ENCODE measurements around the gene COL4A3.

The COL4A3 gene

GRCh38 chr2:227188292-227188691 lies 23.9 kb downstream of the COL4A3 start:
- no peak overlapping the region for H3K9ac ChIP-seq (ENCODE audit: low read depth, low read length)
- H3K4me3 ChIP-seq (ENCODE audit: low read length): no peak overlapping the region
- no peaks in the 10 kb centered on the region for H3K36me3 ChIP-seq (ENCODE audit: insufficient read depth, low read depth, low read length)
- H3K9me3 ChIP-seq (ENCODE audit: insufficient read depth, low read depth, low read length): no peaks in the 10 kb centered on the region
- peaks cover 22% of the 10 kb centered on the region for H3K4me1 ChIP-seq (ENCODE audit: insufficient read depth, low read length)
- H3K27ac ChIP-seq (ENCODE audit: low read length): no peak overlapping the region
- H3K27me3 ChIP-seq (ENCODE audit: insufficient read depth, low read length): no peaks in the 10 kb centered on the region

GRCh38 chr2:227191367-227191766 lies 26.9 kb downstream of the COL4A3 start:
- no peak overlapping the region for H3K27ac ChIP-seq (ENCODE audit: low read length)
- H3K4me3 ChIP-seq (ENCODE audit: low read length): no peak overlapping the region
- no peaks in the 10 kb centered on the region for H3K9me3 ChIP-seq (ENCODE audit: insufficient read depth, low read depth, low read length)
- H3K9ac ChIP-seq (ENCODE audit: low read depth, low read length): no peak overlapping the region
- no peaks in the 10 kb centered on the region for H3K36me3 ChIP-seq (ENCODE audit: insufficient read depth, low read depth, low read length)
- no peaks in the 10 kb centered on the region for H3K27me3 ChIP-seq (ENCODE audit: insufficient read depth, low read length)
- peaks cover 14% of the 10 kb centered on the region for H3K4me1 ChIP-seq (ENCODE audit: insufficient read depth, low read length)

- H3K9ac ChIP-seq (ENCODE audit: low read depth, low read length): no peak overlapping the region
- no peak overlapping the region for H3K27ac ChIP-seq (ENCODE audit: low read length)
These were observed 28.1 kb downstream of the COL4A3 start for GRCh38 chr2:227192491-227192890.

GRCh38 chr2:227194219-227194618 lies 29.8 kb downstream of the COL4A3 start:
- Histone ChIP-seq H3K4me3 (ENCODE audit: low read length) (no peak overlapping the region), H3K27ac (ENCODE audit: low read length) (no peak overlapping the region), H3K9ac (ENCODE audit: low read depth, low read length) (no peak overlapping the region), H3K9me3 (ENCODE audit: insufficient read depth, low read depth, low read length) (no peaks in the 10 kb centered on the region), H3K36me3 (ENCODE audit: insufficient read depth, low read depth, low read length) (no peaks in the 10 kb centered on the region), H3K27me3 (ENCODE audit: insufficient read depth, low read length) (no peaks in the 10 kb centered on the region), H3K4me1 (ENCODE audit: insufficient read depth, low read length) (peaks cover 8% of the 10 kb centered on the region)

More at GRCh38 chr2:227192491-227192890, 28.1 kb downstream of the COL4A3 start:
- no peaks in the 10 kb centered on the region for H3K36me3 ChIP-seq (ENCODE audit: insufficient read depth, low read depth, low read length)
- H3K4me1 ChIP-seq (ENCODE audit: insufficient read depth, low read length): peaks cover 14% of the 10 kb centered on the region
- H3K4me3 ChIP-seq (ENCODE audit: low read length): no peak overlapping the region
- H3K9me3 ChIP-seq (ENCODE audit: insufficient read depth, low read depth, low read length): no peaks in the 10 kb centered on the region
- H3K27me3 ChIP-seq (ENCODE audit: insufficient read depth, low read length): no peaks in the 10 kb centered on the region

- peaks cover 2% of the 10 kb centered on the region; the same call in 1 of the 2 replicates for H3K27me3 ChIP-seq (ENCODE audit: insufficient read depth, low read length)
- no peak overlapping the region for H3K9ac ChIP-seq (ENCODE audit: low read depth, low read length)
- H3K27ac ChIP-seq (ENCODE audit: low read length): no peak overlapping the region
- no peaks in the 10 kb centered on the region for H3K9me3 ChIP-seq (ENCODE audit: insufficient read depth, low read depth, low read length)
- no peaks in the 10 kb centered on the region for H3K4me1 ChIP-seq (ENCODE audit: insufficient read depth, low read length)
- no peak overlapping the region for H3K4me3 ChIP-seq (ENCODE audit: low read length)
- H3K36me3 ChIP-seq (ENCODE audit: insufficient read depth, low read depth, low read length): no peaks in the 10 kb centered on the region
These were observed 34.4 kb downstream of the COL4A3 start for GRCh38 chr2:227198866-227199265.

GRCh38 chr2:227201771-227202170 lies 37.3 kb downstream of the COL4A3 start:
- Histone ChIP-seq H3K27me3 (ENCODE audit: insufficient read depth, low read length) (peaks cover 25% of the 10 kb centered on the region), H3K36me3 (ENCODE audit: insufficient read depth, low read depth, low read length) (no peaks in the 10 kb centered on the region), H3K4me1 (ENCODE audit: insufficient read depth, low read length) (no peaks in the 10 kb centered on the region), H3K9ac (ENCODE audit: low read depth, low read length) (no peak overlapping the region), H3K4me3 (ENCODE audit: low read length) (no peak overlapping the region), H3K9me3 (ENCODE audit: insufficient read depth, low read depth, low read length) (no peaks in the 10 kb centered on the region), H3K27ac (ENCODE audit: low read length) (no peak overlapping the region)

GRCh38 chr2:227204452-227204851 lies 40.0 kb downstream of the COL4A3 start:
- Histone ChIP-seq H3K9ac (ENCODE audit: low read depth, low read length) (no peak overlapping the region), H3K36me3 (ENCODE audit: insufficient read depth, low read depth, low read length) (no peaks in the 10 kb centered on the region), H3K4me1 (ENCODE audit: insufficient read depth, low read length) (peaks cover 4% of the 10 kb centered on the region), H3K9me3 (ENCODE audit: insufficient read depth, low read depth, low read length) (no peaks in the 10 kb centered on the region), H3K27ac (ENCODE audit: low read length) (no peak overlapping the region), H3K27me3 (ENCODE audit: insufficient read depth, low read length) (peaks cover 52% of the 10 kb centered on the region), H3K4me3 (ENCODE audit: low read length) (no peak overlapping the region)

GRCh38 chr2:227205701-227206100 lies 41.3 kb downstream of the COL4A3 start:
- Histone ChIP-seq H3K4me1 (ENCODE audit: insufficient read depth, low read length) (peaks cover 4% of the 10 kb centered on the region), H3K9ac (ENCODE audit: low read depth, low read length) (no peak overlapping the region), H3K27me3 (ENCODE audit: insufficient read depth, low read length) (peaks cover 63% of the 10 kb centered on the region), H3K36me3 (ENCODE audit: insufficient read depth, low read depth, low read length) (no peaks in the 10 kb centered on the region), H3K27ac (ENCODE audit: low read length) (no peak overlapping the region), H3K9me3 (ENCODE audit: insufficient read depth, low read depth, low read length) (no peaks in the 10 kb centered on the region), H3K4me3 (ENCODE audit: low read length) (no peak overlapping the region)

GRCh38 chr2:227206406-227206805 lies 42.0 kb downstream of the COL4A3 start:
- Histone ChIP-seq H3K4me1 (ENCODE audit: insufficient read depth, low read length) (peaks cover 4% of the 10 kb centered on the region), H3K9me3 (ENCODE audit: insufficient read depth, low read depth, low read length) (no peaks in the 10 kb centered on the region), H3K9ac (ENCODE audit: low read depth, low read length) (no peak overlapping the region), H3K4me3 (ENCODE audit: low read length) (no peak overlapping the region), H3K27me3 (ENCODE audit: insufficient read depth, low read length) (peaks cover 63% of the 10 kb centered on the region), H3K27ac (ENCODE audit: low read length) (no peak overlapping the region), H3K36me3 (ENCODE audit: insufficient read depth, low read depth, low read length) (no peaks in the 10 kb centered on the region)

GRCh38 chr2:227207573-227207972 lies 43.1 kb downstream of the COL4A3 start:
- no peak overlapping the region for H3K27ac ChIP-seq (ENCODE audit: low read length)
- peaks cover 63% of the 10 kb centered on the region for H3K27me3 ChIP-seq (ENCODE audit: insufficient read depth, low read length)
- H3K36me3 ChIP-seq (ENCODE audit: insufficient read depth, low read depth, low read length): no peaks in the 10 kb centered on the region
- H3K9ac ChIP-seq (ENCODE audit: low read depth, low read length): no peak overlapping the region
- no peak overlapping the region for H3K4me3 ChIP-seq (ENCODE audit: low read length)
- no peaks in the 10 kb centered on the region for H3K9me3 ChIP-seq (ENCODE audit: insufficient read depth, low read depth, low read length)
- H3K4me1 ChIP-seq (ENCODE audit: insufficient read depth, low read length): peaks cover 4% of the 10 kb centered on the region

GRCh38 chr2:227214622-227215041 lies 50.2 kb downstream of the COL4A3 start:
- Histone ChIP-seq H3K4me3 (ENCODE audit: low read length) (no peak overlapping the region), H3K27ac (ENCODE audit: low read length) (no peak overlapping the region), H3K9ac (ENCODE audit: low read depth, low read length) (no peak overlapping the region), H3K36me3 (ENCODE audit: insufficient read depth, low read depth, low read length) (no peaks in the 10 kb centered on the region), H3K27me3 (ENCODE audit: insufficient read depth, low read length) (peaks cover 9% of the 10 kb centered on the region; the same call in 1 of the 2 replicates), H3K9me3 (ENCODE audit: insufficient read depth, low read depth, low read length) (no peaks in the 10 kb centered on the region), H3K4me1 (ENCODE audit: insufficient read depth, low read length) (no peaks in the 10 kb centered on the region)

GRCh38 chr2:227219312-227220105 lies 55.1 kb downstream of the COL4A3 start:
- Histone ChIP-seq H3K27ac (ENCODE audit: low read length) (no peak overlapping the region), H3K9ac (ENCODE audit: low read depth, low read length) (no peak overlapping the region), H3K4me3 (ENCODE audit: low read length) (no peak overlapping the region), H3K9me3 (ENCODE audit: insufficient read depth, low read depth, low read length) (no peaks in the 10 kb centered on the region), H3K27me3 (ENCODE audit: insufficient read depth, low read length) (no peaks in the 10 kb centered on the region), H3K4me1 (ENCODE audit: insufficient read depth, low read length) (no peaks in the 10 kb centered on the region), H3K36me3 (ENCODE audit: insufficient read depth, low read depth, low read length) (no peaks in the 10 kb centered on the region)
